ENCODE data around the gene ABCA4. TPM values are rescaled to one million over a fixed set of nuclear protein-coding genes. Genes with fewer than 3 reads are reported as not detected.

The ABCA4 gene
- total and polyA plus RNA-seq, 7 experiments from 2014 or later, result not detected

- ATAC-seq, result no peak
- H3K4me1 Mint-ChIP-seq, result no peaks in the 10 kb centered on the region
- no peak overlapping the region for H3K4me3 ChIP-seq (ENCODE audit: low read length)
- POLR2A ChIA-PET, result no interaction called here
- no peaks in the 10 kb centered on the region for H3K36me3 Mint-ChIP-seq
- CTCF ChIA-PET, result no interaction called here
- H3K9me3 ChIP-seq (ENCODE audit: control insufficient read depth in 2 of 3, low read length in 3 of 3), result no peaks in the 10 kb centered on the region
- no peaks in the 10 kb centered on the region for H3K27me3 ChIP-seq (ENCODE audit: control insufficient read depth in 2 of 2, insufficient read depth in 2 of 2, low read length in 2 of 2)
- no peak for DNase-seq
- H3K4me3 Mint-ChIP-seq, result no peak overlapping the region
- H3K36me3 ChIP-seq (ENCODE audit: control insufficient read depth in 2 of 3, insufficient read depth in 3 of 3, low read length in 3 of 3), result no peaks in the 10 kb centered on the region
- no peak overlapping the region for H3K27ac Mint-ChIP-seq
- H3K27me3 Mint-ChIP-seq, result peaks cover 0 to 29% (median 10%) of the 10 kb centered on the region in 5 donors
- intact Hi-C loops (cut with micrococcal nuclease), result no loop called here
- no peaks in the 10 kb centered on the region for H3K9me3 Mint-ChIP-seq
- H3K27ac ChIP-seq (ENCODE audit: low read depth, low read length), result no peak overlapping the region
- no peaks in the 10 kb centered on the region for H3K4me1 ChIP-seq (ENCODE audit: control insufficient read depth in 2 of 2, insufficient read depth in 2 of 2, low read length in 2 of 2)
Observed at GRCh38 chr1:94119306-94119705, 1.6 kb downstream of the ABCA4 start.

GRCh38 chr1:94118471-94118870 is 2.5 kb downstream of the ABCA4 start:
- peaks cover 0 to 28% (median 10%) of the 10 kb centered on the region in 5 donors for H3K27me3 Mint-ChIP-seq

GRCh38 chr1:94118013-94118412 is 2.9 kb downstream of the ABCA4 start:
- Mint-ChIP-seq H3K4me1 (no peaks in the 10 kb centered on the region), H3K27ac (no peak overlapping the region), H3K9me3 (no peaks in the 10 kb centered on the region), H3K4me3 (no peak overlapping the region), H3K36me3 (no peaks in the 10 kb centered on the region), H3K27me3 (peaks cover 2 to 26% (median 10%) of the 10 kb centered on the region in 5 donors)
- DNase-seq, result no peak
- H3K36me3 ChIP-seq (ENCODE audit: control insufficient read depth in 2 of 3, insufficient read depth in 3 of 3, low read length in 3 of 3), result no peaks in the 10 kb centered on the region
- H3K27me3 ChIP-seq (ENCODE audit: control insufficient read depth in 2 of 2, insufficient read depth in 2 of 2, low read length in 2 of 2), result no peaks in the 10 kb centered on the region
- POLR2A ChIA-PET, result no interaction called here
- no peaks in the 10 kb centered on the region for H3K9me3 ChIP-seq (ENCODE audit: control insufficient read depth in 2 of 3, low read length in 3 of 3)
- no peak overlapping the region for H3K4me3 ChIP-seq (ENCODE audit: low read length)
- ATAC-seq, result no peak
- H3K4me1 ChIP-seq (ENCODE audit: control insufficient read depth in 2 of 2, insufficient read depth in 2 of 2, low read length in 2 of 2), result no peaks in the 10 kb centered on the region
- H3K27ac ChIP-seq (ENCODE audit: low read depth, low read length), result no peak overlapping the region
- CTCF ChIA-PET, result no interaction called here
- intact Hi-C loops (cut with micrococcal nuclease), result no loop called here

More at GRCh38 chr1:94118471-94118870, 2.5 kb downstream of the ABCA4 start:
- Mint-ChIP-seq H3K36me3 (no peaks in the 10 kb centered on the region), H3K4me1 (no peaks in the 10 kb centered on the region), H3K4me3 (no peak overlapping the region), H3K27ac (no peak overlapping the region), H3K9me3 (no peaks in the 10 kb centered on the region)
- DNase-seq (no peak), ATAC-seq (no peak)
- Histone ChIP-seq H3K27ac (ENCODE audit: low read depth, low read length) (no peak overlapping the region), H3K36me3 (ENCODE audit: control insufficient read depth in 2 of 3, insufficient read depth in 3 of 3, low read length in 3 of 3) (no peaks in the 10 kb centered on the region), H3K4me3 (ENCODE audit: low read length) (no peak overlapping the region), H3K27me3 (ENCODE audit: control insufficient read depth in 2 of 2, insufficient read depth in 2 of 2, low read length in 2 of 2) (no peaks in the 10 kb centered on the region), H3K4me1 (ENCODE audit: control insufficient read depth in 2 of 2, insufficient read depth in 2 of 2, low read length in 2 of 2) (no peaks in the 10 kb centered on the region), H3K9me3 (ENCODE audit: control insufficient read depth in 2 of 3, low read length in 3 of 3) (no peaks in the 10 kb centered on the region)
- POLR2A ChIA-PET, result no interaction called here
- CTCF ChIA-PET, result no interaction called here
- intact Hi-C loops (cut with micrococcal nuclease), result no loop called here

- DNase-seq, result no peak
- no peaks in the 10 kb centered on the region for H3K4me1 Mint-ChIP-seq
- POLR2A ChIA-PET, result no interaction called here
- no peak overlapping the region for H3K27ac ChIP-seq (ENCODE audit: low read depth, low read length)
- no peak overlapping the region for H3K4me3 ChIP-seq (ENCODE audit: low read length)
- CTCF ChIA-PET, result no interaction called here
- no peaks in the 10 kb centered on the region for H3K4me1 ChIP-seq (ENCODE audit: control insufficient read depth in 2 of 2, insufficient read depth in 2 of 2, low read length in 2 of 2)
- H3K9me3 ChIP-seq (ENCODE audit: control insufficient read depth in 2 of 3, low read length in 3 of 3), result no peaks in the 10 kb centered on the region
- peaks cover 4 to 20% (median 10%) of the 10 kb centered on the region in 5 donors for H3K27me3 Mint-ChIP-seq
- H3K36me3 Mint-ChIP-seq, result no peaks in the 10 kb centered on the region
- intact Hi-C loops (cut with micrococcal nuclease), result no loop called here
- H3K9me3 Mint-ChIP-seq, result no peaks in the 10 kb centered on the region
- no peak overlapping the region for H3K27ac Mint-ChIP-seq
- H3K4me3 Mint-ChIP-seq, result no peak overlapping the region
- no peaks in the 10 kb centered on the region for H3K36me3 ChIP-seq (ENCODE audit: control insufficient read depth in 2 of 3, insufficient read depth in 3 of 3, low read length in 3 of 3)
- H3K27me3 ChIP-seq (ENCODE audit: control insufficient read depth in 2 of 2, insufficient read depth in 2 of 2, low read length in 2 of 2), result no peaks in the 10 kb centered on the region
- ATAC-seq, result no peak
Observed at GRCh38 chr1:94117259-94117851, 3.6 kb downstream of the ABCA4 start.

- Mint-ChIP-seq H3K9me3 (no peaks in the 10 kb centered on the region), H3K4me1 (no peaks in the 10 kb centered on the region), H3K27ac (no peak overlapping the region), H3K36me3 (no peaks in the 10 kb centered on the region), H3K4me3 (no peak overlapping the region), H3K27me3 (peaks cover 4 to 25% (median 10%) of the 10 kb centered on the region in 5 donors)
- Histone ChIP-seq H3K27me3 (ENCODE audit: control insufficient read depth in 2 of 2, insufficient read depth in 2 of 2, low read length in 2 of 2) (no peaks in the 10 kb centered on the region), H3K9me3 (ENCODE audit: control insufficient read depth in 2 of 3, low read length in 3 of 3) (no peaks in the 10 kb centered on the region), H3K4me3 (ENCODE audit: low read length) (no peak overlapping the region), H3K27ac (ENCODE audit: low read depth, low read length) (no peak overlapping the region), H3K4me1 (ENCODE audit: control insufficient read depth in 2 of 2, insufficient read depth in 2 of 2, low read length in 2 of 2) (no peaks in the 10 kb centered on the region), H3K36me3 (ENCODE audit: control insufficient read depth in 2 of 3, insufficient read depth in 3 of 3, low read length in 3 of 3) (no peaks in the 10 kb centered on the region)
- DNase-seq (no peak), ATAC-seq (no peak)
- CTCF ChIA-PET, result no interaction called here
- intact Hi-C loops (cut with micrococcal nuclease), result no loop called here
- POLR2A ChIA-PET, result no interaction called here
Observed at GRCh38 chr1:94115900-94116436, 5.0 kb downstream of the ABCA4 start.

- Mint-ChIP-seq H3K27ac (no peak overlapping the region), H3K27me3 (peaks cover 4 to 25% (median 10%) of the 10 kb centered on the region in 5 donors), H3K4me3 (no peak overlapping the region), H3K4me1 (no peaks in the 10 kb centered on the region), H3K9me3 (no peaks in the 10 kb centered on the region), H3K36me3 (no peaks in the 10 kb centered on the region)
- ATAC-seq (no peak), DNase-seq (no peak)
- H3K4me1 ChIP-seq (ENCODE audit: control insufficient read depth in 2 of 2, insufficient read depth in 2 of 2, low read length in 2 of 2), result no peaks in the 10 kb centered on the region
- H3K9me3 ChIP-seq (ENCODE audit: control insufficient read depth in 2 of 3, low read length in 3 of 3), result no peaks in the 10 kb centered on the region
- no peak overlapping the region for H3K4me3 ChIP-seq (ENCODE audit: low read length)
- POLR2A ChIA-PET, result no interaction called here
- CTCF ChIA-PET, result no interaction called here
- H3K27ac ChIP-seq (ENCODE audit: low read depth, low read length), result no peak overlapping the region
- intact Hi-C loops (cut with micrococcal nuclease), result no loop called here
- H3K27me3 ChIP-seq (ENCODE audit: control insufficient read depth in 2 of 2, insufficient read depth in 2 of 2, low read length in 2 of 2), result no peaks in the 10 kb centered on the region
- H3K36me3 ChIP-seq (ENCODE audit: control insufficient read depth in 2 of 3, insufficient read depth in 3 of 3, low read length in 3 of 3), result no peaks in the 10 kb centered on the region
Observed at GRCh38 chr1:94115254-94115899, 5.6 kb downstream of the ABCA4 start.

All from naive thymus-derived CD4-positive, alpha-beta T cell (primary cell).